Measurements from ENCODE around the gene ZNF140.

The ZNF140 gene

GRCh38 chr12:133130808-133131128, 50.0 kb downstream of the ZNF140 start:
- DNase-seq, result no peak

DNA sequence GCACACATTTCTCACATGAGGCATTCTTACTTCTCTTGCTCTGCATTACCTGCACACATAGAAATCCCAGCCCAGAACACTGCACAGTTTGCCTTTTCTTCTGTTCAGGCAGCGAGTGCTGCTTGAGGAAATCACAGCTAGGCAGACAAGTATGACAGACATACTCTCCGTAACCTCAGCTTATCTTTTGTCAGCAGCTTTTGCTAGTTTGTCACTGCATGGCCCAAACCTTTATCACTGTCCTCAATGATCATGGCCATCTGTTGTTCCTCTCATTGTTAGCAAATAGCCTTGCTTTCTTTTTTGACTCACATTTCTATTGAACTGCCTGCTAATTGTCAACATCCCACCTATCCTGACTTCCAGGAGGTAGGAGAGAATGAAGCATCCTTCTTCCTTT, 55.0 kb downstream of the ZNF140 start:
- DNase-seq, result no peak

GRCh38 chr12:133145981-133146380, 65.3 kb downstream of the ZNF140 start:
- no peak for DNase-seq

DNA sequence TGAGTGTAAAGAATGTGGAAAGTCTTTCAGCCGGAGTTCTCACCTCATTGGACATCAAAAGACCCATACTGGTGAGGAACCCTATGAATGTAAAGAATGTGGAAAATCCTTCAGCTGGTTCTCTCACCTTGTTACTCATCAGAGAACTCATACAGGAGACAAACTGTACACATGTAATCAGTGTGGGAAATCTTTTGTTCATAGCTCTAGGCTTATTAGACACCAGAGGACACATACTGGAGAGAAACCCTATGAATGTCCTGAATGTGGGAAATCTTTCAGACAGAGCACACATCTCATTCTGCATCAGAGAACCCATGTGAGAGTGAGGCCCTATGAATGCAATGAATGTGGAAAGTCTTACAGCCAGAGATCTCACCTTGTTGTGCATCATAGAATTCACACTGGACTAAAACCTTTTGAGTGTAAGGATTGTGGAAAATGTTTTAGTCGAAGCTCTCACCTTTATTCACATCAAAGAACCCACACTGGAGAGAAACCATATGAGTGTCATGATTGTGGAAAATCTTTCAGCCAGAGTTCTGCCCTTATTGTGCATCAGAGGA, 75.5 kb downstream of the ZNF140 start:
- no peak for DNase-seq
